ENCODE data around the gene MYO15B.

Gene MYO15B

DNA sequence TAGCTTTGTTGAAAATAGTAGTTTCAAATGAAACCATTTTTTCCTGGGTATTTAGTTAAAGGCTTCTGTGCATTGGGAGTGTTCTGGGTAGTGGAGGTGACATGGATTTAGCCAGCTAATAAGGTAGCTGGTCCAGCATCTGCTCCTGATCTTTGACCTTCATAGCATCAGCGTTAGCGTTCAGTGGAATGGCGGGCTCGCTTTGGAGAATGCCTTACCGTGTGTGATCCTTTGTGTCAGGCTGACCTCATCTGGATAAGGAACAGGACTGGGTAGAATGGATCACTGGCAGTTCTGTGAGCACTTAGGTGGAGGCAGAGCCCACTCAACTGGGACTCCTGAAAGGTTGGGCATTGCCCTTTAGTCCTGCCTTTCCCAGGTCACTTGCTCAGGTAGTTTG, 83.3 kb downstream of the MYO15B start:
- no peak for FAIRE-seq

DNA sequence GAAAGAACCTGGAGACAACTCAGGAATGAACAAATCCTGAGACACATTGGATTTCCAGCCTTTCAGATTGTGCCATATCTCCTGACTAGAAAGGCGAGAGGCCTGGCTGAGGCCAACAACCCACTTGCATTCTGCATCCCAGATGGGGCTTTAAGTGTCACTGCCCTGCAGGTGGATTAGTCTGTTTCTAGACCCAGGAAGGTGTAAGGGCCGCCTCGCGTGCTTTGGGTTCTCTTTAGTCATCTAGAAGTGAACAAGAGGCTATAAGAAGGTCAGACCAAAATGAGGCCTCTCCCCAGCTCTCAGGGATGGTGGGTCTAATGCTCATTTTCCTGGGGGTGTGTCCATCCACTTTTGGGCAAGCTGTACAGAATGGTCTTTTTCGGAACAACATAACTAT, 84.4 kb downstream of the MYO15B start:
- no peak for FAIRE-seq

DNA sequence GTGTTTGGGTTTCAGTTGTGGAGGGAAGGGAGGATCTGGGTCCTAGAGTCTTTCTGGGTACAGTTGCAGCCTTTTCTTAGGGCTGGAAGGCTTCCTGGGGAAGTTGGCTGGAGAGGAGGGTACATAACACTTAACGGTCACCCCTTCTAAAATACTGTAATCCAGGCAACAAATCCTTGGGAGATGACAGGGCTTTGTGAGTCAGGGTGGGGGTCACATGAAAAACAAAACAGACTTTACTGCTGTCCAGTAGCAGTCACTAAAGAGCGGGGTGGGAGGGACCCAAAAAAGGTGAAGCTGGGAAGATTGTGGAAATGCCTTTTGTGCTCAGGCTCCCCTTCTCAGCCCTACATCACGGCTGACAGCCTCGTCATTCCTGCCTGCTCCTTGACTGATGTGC, 85.9 kb downstream of the MYO15B start:
- FAIRE-seq: no peak

All from islet of Langerhans (tissue), 1 donor.